HG03571 (cell line): ENCODE data around the gene BNC2.
"Not testable (repeated sequence)": the region's sequence is repeated elsewhere in the genome, so short reads cannot be mapped to it uniquely, and the experiment has no call there.

Experiments used
- ATAC-seq: cut with Tn5 transposase; IDR thresholded peaks from one replicate; pipeline ENCODE4 v1.9.1; 2021; ENCODE audit not compliant: unreplicated experiment

Gene BNC2

GRCh38 chr9:16515207-16515606 lies 355.3 kb downstream of the BNC2 start:
- ATAC-seq = no peak

GRCh38 chr9:16514131-16514530 lies 356.3 kb downstream of the BNC2 start:
- ATAC-seq = no peak

GRCh38 chr9:16512281-16512680 lies 358.2 kb downstream of the BNC2 start:
- ATAC-seq = no peak

GRCh38 chr9:16510482-16510881 lies 360.0 kb downstream of the BNC2 start:
- ATAC-seq = no peak

- no peak for ATAC-seq
These were observed 360.5 kb downstream of the BNC2 start for GRCh38 chr9:16509997-16510396.

- ATAC-seq = no peak
These were observed 365.3 kb downstream of the BNC2 start for GRCh38 chr9:16505199-16505598.

GRCh38 chr9:16501726-16502125 lies 368.7 kb downstream of the BNC2 start:
- no peak for ATAC-seq

GRCh38 chr9:16501141-16501540 lies 369.3 kb downstream of the BNC2 start:
- ATAC-seq = no peak

- ATAC-seq = no peak
These were observed 370.1 kb downstream of the BNC2 start for GRCh38 chr9:16500386-16500785.

GRCh38 chr9:16499892-16500291 lies 370.6 kb downstream of the BNC2 start:
- ATAC-seq = no peak

GRCh38 chr9:16496908-16497307 lies 373.6 kb downstream of the BNC2 start:
- no peak for ATAC-seq

GRCh38 chr9:16487915-16488314 lies 382.6 kb downstream of the BNC2 start:
- no peak for ATAC-seq

- ATAC-seq = no peak
These were observed 384.7 kb downstream of the BNC2 start for GRCh38 chr9:16485575-16486321.

- no peak for ATAC-seq
These were observed 385.3 kb downstream of the BNC2 start for GRCh38 chr9:16485160-16485559.

GRCh38 chr9:16484744-16485143 lies 385.7 kb downstream of the BNC2 start:
- no peak for ATAC-seq

GRCh38 chr9:16484180-16484579 lies 386.3 kb downstream of the BNC2 start:
- no peak for ATAC-seq

- ATAC-seq = no peak
These were observed 387.7 kb downstream of the BNC2 start for GRCh38 chr9:16482764-16483163.

GRCh38 chr9:16480584-16480983 lies 389.9 kb downstream of the BNC2 start:
- not testable (repeated sequence) for ATAC-seq

GRCh38 chr9:16475996-16476395 lies 394.5 kb downstream of the BNC2 start:
- ATAC-seq = no peak

GRCh38 chr9:16475257-16475656 lies 395.2 kb downstream of the BNC2 start:
- ATAC-seq = no peak

- ATAC-seq = no peak
These were observed 401.3 kb downstream of the BNC2 start for GRCh38 chr9:16469184-16469583.

- ATAC-seq = no peak
These were observed 408.6 kb downstream of the BNC2 start for GRCh38 chr9:16461851-16462250.

GRCh38 chr9:16461137-16461840 lies 409.2 kb downstream of the BNC2 start:
- no peak for ATAC-seq
